Keratinocyte (primary cell): Measurements from ENCODE around the gene LDB2. TPM values are rescaled to one million over a fixed set of nuclear protein-coding genes. Genes with fewer than 3 reads are reported as not detected.

Experiments used
- DNase-seq: peaks from one replicate; pipeline ENCODE4 v3.0.0-alpha.2; 2011; ENCODE audit warnings: low read depth, missing footprints, low spot score
- FAIRE-seq: peaks from 2 replicates; lab custom pipeline; 2011; peaks lifted over from hg19 to GRCh38; lab: Jason Lieb, UNC
- H2AFZ ChIP-seq: 2 replicates; pipeline ENCODE4 v1.6.0; 2012; ENCODE audit warnings: low read length, control low read depth, inconsistent platforms; ENCODE audit not compliant: control insufficient read depth
- H3K27ac ChIP-seq: 2 replicates; pipeline ENCODE4 v1.5.1; 2011; ENCODE audit warnings: low read length; ENCODE audit not compliant: control insufficient read depth, insufficient read depth
- H3K27me3 ChIP-seq: 3 replicates; pipeline ENCODE4 v1.6.0; 2011; ENCODE audit warnings: low read length; ENCODE audit not compliant: control insufficient read depth, insufficient read depth; ENCODE audit errors: extremely low read depth
- H3K36me3 ChIP-seq, 2 experiments: 2 replicates in 1 of 2; 3 replicates in 1 of 2; pipeline ENCODE4 v1.5.1; 2011; ENCODE audit warnings: low read length in 2 of 2, mild to moderate bottlenecking in 1 of 2; ENCODE audit not compliant: control insufficient read depth in 2 of 2, insufficient read depth in 2 of 2; ENCODE audit errors: extremely low read depth in 1 of 2
- H3K4me1 ChIP-seq: 3 replicates; pipeline ENCODE4 v1.5.1; 2011; ENCODE audit warnings: low read length; ENCODE audit not compliant: control insufficient read depth, insufficient read depth; ENCODE audit errors: extremely low read depth
- H3K4me2 ChIP-seq: 3 replicates; pipeline ENCODE4 v1.6.0; 2011; ENCODE audit warnings: low read depth, low read length; ENCODE audit not compliant: control insufficient read depth, insufficient read depth; ENCODE audit errors: extremely low read depth
- H3K4me3 ChIP-seq, 3 experiments: fragments of 200-600 bp in 1 of 3; sonication (generic) in 1 of 3; 2 replicates in 2 of 3; 3 replicates in 1 of 3; pipeline ENCODE4 v1.5.1; 2011 to 2016; ENCODE audit warnings: low read length in 3 of 3, mild to moderate bottlenecking in 3 of 3, control low read depth in 2 of 3, inconsistent platforms in 1 of 3, low read depth in 1 of 3, mixed read lengths in 1 of 3, mixed run types in 1 of 3, moderate library complexity in 1 of 3; ENCODE audit not compliant: control insufficient read depth in 2 of 3, insufficient read depth in 2 of 3; ENCODE audit errors: extremely low read depth in 1 of 3
- H3K79me2 ChIP-seq: 2 replicates; pipeline ENCODE4 v1.6.0; 2012; ENCODE audit warnings: low read length; ENCODE audit not compliant: control insufficient read depth, insufficient read depth
- H3K9ac ChIP-seq: 3 replicates; pipeline ENCODE4 v1.6.0; 2011; ENCODE audit warnings: low read length; ENCODE audit not compliant: control insufficient read depth, insufficient read depth; ENCODE audit errors: extremely low read depth
- H3K9me1 ChIP-seq: 3 replicates; pipeline ENCODE4 v1.6.0; 2011; ENCODE audit warnings: low read length; ENCODE audit not compliant: control insufficient read depth, insufficient read depth; ENCODE audit errors: extremely low read depth
- H3K9me3 ChIP-seq: 2 replicates; pipeline ENCODE4 v1.5.1; 2012; ENCODE audit warnings: low read depth, low read length; ENCODE audit not compliant: control insufficient read depth
- H4K20me1 ChIP-seq: 3 replicates; pipeline ENCODE4 v1.6.0; 2011; ENCODE audit warnings: low read length; ENCODE audit not compliant: control insufficient read depth, insufficient read depth; ENCODE audit errors: extremely low read depth
- EZH2 ChIP-seq: IDR thresholded peaks from one replicate; pipeline ENCODE4 v1.6.1; 2012; ENCODE audit warnings: inconsistent platforms, mild to moderate bottlenecking, low read length, moderate library complexity
- dilution Hi-C: fragments of 300-500 bp; cut with MboI; formaldehyde crosslinking; loops from one replicate; pipeline ENCODE4 v1.7.0; 2020; ENCODE audit warnings: low sequenced_read_pairs; ENCODE audit not compliant: extremely low pct_ligation_motif_present
- polyA plus RNA-seq, 5 experiments: library from polyadenylated mRNA; depleted of rRNA in 3 of 5; stranded (reverse) in 3 of 5; stranded (forward) in 1 of 5; unstranded in 1 of 5; fragments of >200 nt; gene quantifications; 1 replicate in 1 of 5; 2 replicates in 3 of 5; 3 replicates in 1 of 5; pipeline versions ENCODE4 v1.2.1 to v1.2.3, GENCODE V29; 2011 to 2012; ENCODE audit warnings: missing spikeins in 2 of 5, low read depth in 1 of 5, low replicate concordance in 1 of 5
- TF ChIP-seq, protein P1 (sequence below), 3 experiments: IDR thresholded peaks in 1 of 3; conservative IDR thresholded peaks in 1 of 3; optimal IDR thresholded peaks in 1 of 3; 2 replicates in 2 of 3; 3 replicates in 1 of 3; pipeline versions ENCODE3 to v1.5.1; 2011; ENCODE audit warnings: low read length in 3 of 3, mild to moderate bottlenecking in 3 of 3, moderate library complexity in 2 of 3, control low read depth in 1 of 3, inconsistent platforms in 1 of 3; ENCODE audit not compliant: insufficient read depth in 2 of 3; ENCODE audit errors: extremely low read depth in 1 of 3

Gene LDB2
- polyA plus RNA-seq, 1 donor (not counting 4 experiments of a cell fraction or from before 2014, with no cell fraction given) = not detected

DNA sequence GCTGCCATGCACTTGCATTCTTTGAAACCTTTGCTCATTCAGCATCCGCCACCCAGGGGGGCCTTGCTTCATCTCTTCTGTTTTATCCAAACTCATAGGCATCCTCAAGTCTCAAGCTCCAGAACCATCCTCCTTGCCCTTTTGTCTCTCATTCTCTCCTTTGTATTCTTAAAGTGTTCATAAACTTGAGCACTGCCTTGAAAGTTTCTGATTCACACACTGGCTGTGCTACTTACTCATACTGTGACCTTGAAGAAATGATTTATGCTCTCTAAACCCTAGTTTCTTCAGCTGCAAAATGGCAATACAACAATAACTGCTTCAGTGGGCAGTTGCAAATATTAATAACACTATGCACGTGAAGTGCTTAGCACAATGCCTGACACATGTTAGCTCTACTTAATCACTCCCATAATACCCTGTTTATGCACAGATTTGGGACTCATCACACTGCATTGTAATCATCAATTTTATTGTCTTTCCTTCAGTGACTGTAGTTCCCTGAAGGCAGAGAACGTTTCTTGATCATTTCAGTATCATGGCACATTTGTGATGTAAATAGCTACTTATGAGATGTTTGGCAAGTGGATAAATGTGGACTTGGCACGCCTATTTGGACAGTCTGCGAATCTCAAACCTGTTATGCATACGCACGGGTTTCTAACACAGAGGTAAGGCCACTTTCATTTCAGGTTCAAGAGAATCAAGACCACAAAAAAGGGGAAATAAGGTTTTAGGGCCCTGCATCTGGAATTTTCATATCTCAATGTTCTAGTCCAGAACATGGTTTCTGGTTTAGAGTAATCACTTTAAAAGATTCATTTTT is 291.0 kb downstream of the LDB2 start:
- no peak overlapping the region for H2AFZ ChIP-seq
- DNase-seq = no peak
- no peak for FAIRE-seq
- no peak overlapping the region for H3K4me2 ChIP-seq
- TF ChIP-seq EZH2 = no peak
- TF ChIP-seq, protein P1, sequence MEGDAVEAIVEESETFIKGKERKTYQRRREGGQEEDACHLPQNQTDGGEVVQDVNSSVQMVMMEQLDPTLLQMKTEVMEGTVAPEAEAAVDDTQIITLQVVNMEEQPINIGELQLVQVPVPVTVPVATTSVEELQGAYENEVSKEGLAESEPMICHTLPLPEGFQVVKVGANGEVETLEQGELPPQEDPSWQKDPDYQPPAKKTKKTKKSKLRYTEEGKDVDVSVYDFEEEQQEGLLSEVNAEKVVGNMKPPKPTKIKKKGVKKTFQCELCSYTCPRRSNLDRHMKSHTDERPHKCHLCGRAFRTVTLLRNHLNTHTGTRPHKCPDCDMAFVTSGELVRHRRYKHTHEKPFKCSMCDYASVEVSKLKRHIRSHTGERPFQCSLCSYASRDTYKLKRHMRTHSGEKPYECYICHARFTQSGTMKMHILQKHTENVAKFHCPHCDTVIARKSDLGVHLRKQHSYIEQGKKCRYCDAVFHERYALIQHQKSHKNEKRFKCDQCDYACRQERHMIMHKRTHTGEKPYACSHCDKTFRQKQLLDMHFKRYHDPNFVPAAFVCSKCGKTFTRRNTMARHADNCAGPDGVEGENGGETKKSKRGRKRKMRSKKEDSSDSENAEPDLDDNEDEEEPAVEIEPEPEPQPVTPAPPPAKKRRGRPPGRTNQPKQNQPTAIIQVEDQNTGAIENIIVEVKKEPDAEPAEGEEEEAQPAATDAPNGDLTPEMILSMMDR (optimal IDR thresholded peaks at IDR 0.05 in 1 of 3, IDR thresholded peaks at IDR 0.05 in 1 of 3, conservative IDR thresholded peaks at IDR 0.05 in 1 of 3; ENCODE audit: extremely low read depth in 1 of 3, insufficient read depth in 2 of 3, low read length in 3 of 3) = no peak
- no peak overlapping the region for H3K9ac ChIP-seq
- no peaks in the 10 kb centered on the region for H4K20me1 ChIP-seq
- no peaks in the 10 kb centered on the region for H3K79me2 ChIP-seq
- dilution Hi-C loops = no loop called here
- H3K9me1 ChIP-seq = no peaks in the 10 kb centered on the region
- H3K9me3 ChIP-seq = no peaks in the 10 kb centered on the region
- no peaks in the 10 kb centered on the region for H3K27me3 ChIP-seq
- H3K27ac ChIP-seq = no peak overlapping the region
- no peak overlapping the region for H3K4me3 ChIP-seq
- no peaks in the 10 kb centered on the region for H3K4me1 ChIP-seq
- no peaks in the 10 kb centered on the region for H3K36me3 ChIP-seq

DNA sequence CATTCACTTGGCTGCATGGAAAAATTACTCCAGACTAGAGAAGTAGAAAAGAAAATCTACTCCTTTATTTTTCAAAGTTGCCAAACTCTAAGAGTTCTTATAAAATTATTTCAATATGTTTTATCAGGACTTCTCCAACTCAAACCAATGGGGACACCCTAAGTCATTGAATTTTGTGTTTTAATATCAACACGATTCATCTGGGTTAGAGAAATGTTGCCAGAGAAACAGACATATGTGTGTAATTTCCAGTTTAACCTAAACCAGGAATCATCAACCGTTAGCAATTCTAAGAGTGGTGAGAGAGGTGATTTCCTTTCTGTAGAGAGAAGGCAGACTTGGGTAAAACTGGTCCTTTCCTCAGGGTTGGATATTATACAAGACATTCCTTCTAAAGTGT is 291.8 kb downstream of the LDB2 start:
- H3K4me3 ChIP-seq = no peak overlapping the region
- H3K27me3 ChIP-seq = no peaks in the 10 kb centered on the region
- no peak overlapping the region for H3K4me2 ChIP-seq
- H3K27ac ChIP-seq = no peak overlapping the region
- TF ChIP-seq EZH2 = no peak
- TF ChIP-seq, protein P1 (optimal IDR thresholded peaks at IDR 0.05 in 1 of 3, IDR thresholded peaks at IDR 0.05 in 1 of 3, conservative IDR thresholded peaks at IDR 0.05 in 1 of 3; ENCODE audit: extremely low read depth in 1 of 3, insufficient read depth in 2 of 3, low read length in 3 of 3) = no peak
- dilution Hi-C loops = no loop called here
- H3K9ac ChIP-seq = no peak overlapping the region
- no peaks in the 10 kb centered on the region for H3K79me2 ChIP-seq
- no peaks in the 10 kb centered on the region for H3K36me3 ChIP-seq
- H3K4me1 ChIP-seq = no peaks in the 10 kb centered on the region
- H4K20me1 ChIP-seq = no peaks in the 10 kb centered on the region
- no peak overlapping the region for H2AFZ ChIP-seq
- no peaks in the 10 kb centered on the region for H3K9me1 ChIP-seq
- no peak for FAIRE-seq
- DNase-seq = no peak
- H3K9me3 ChIP-seq = no peaks in the 10 kb centered on the region
